A673 (cell line): ENCODE results near the gene NRG3.

Source experiments
- EZH2 ChIP-seq: fragments of 200-600 bp; sonication (generic); IDR thresholded peaks from 2 replicates; pipeline ENCODE4 v1.6.1; 2017; ENCODE audit warnings: borderline replicate concordance, low read depth, mild to moderate bottlenecking, mixed read lengths, antibody characterized with exemption, low read length; ENCODE audit not compliant: poor library complexity, severe bottlenecking
- TF ChIP-seq, protein P1 (sequence below): fragments of 300-800, 200-600 bp; sonication (generic); conservative IDR thresholded peaks from 2 replicates; pipeline ENCODE4 v1.5.1; 2017; ENCODE audit warnings: low read depth, mild to moderate bottlenecking, antibody characterized with exemption, low read length, moderate library complexity, mixed read lengths

- TF ChIP-seq, protein P1, sequence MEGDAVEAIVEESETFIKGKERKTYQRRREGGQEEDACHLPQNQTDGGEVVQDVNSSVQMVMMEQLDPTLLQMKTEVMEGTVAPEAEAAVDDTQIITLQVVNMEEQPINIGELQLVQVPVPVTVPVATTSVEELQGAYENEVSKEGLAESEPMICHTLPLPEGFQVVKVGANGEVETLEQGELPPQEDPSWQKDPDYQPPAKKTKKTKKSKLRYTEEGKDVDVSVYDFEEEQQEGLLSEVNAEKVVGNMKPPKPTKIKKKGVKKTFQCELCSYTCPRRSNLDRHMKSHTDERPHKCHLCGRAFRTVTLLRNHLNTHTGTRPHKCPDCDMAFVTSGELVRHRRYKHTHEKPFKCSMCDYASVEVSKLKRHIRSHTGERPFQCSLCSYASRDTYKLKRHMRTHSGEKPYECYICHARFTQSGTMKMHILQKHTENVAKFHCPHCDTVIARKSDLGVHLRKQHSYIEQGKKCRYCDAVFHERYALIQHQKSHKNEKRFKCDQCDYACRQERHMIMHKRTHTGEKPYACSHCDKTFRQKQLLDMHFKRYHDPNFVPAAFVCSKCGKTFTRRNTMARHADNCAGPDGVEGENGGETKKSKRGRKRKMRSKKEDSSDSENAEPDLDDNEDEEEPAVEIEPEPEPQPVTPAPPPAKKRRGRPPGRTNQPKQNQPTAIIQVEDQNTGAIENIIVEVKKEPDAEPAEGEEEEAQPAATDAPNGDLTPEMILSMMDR: no peak
- no peak for TF ChIP-seq EZH2
Observed at GRCh38 chr10:82206831-82207230, 331.8 kb downstream of the NRG3 start.
